Colonic mucosa (tissue), 4 donors: Measurements from ENCODE around the gene PTBP3. TPM values are rescaled to one million over a fixed set of nuclear protein-coding genes. Genes with fewer than 3 reads are reported as not detected.

Experiments
- DNase-seq: peaks from one replicate; pipeline ENCODE4 v3.0.0-alpha.2; 2020
- H3K27ac ChIP-seq: fragments of 200-600 bp; one replicate; pipeline ENCODE4 v1.8.0; 2021
- H3K27me3 ChIP-seq: fragments of 200-600 bp; one replicate; pipeline ENCODE4 v1.8.0; 2021
- H3K36me3 ChIP-seq: fragments of 200-600 bp; one replicate; pipeline ENCODE4 v1.8.0; 2021
- H3K4me1 ChIP-seq: fragments of 200-600 bp; one replicate; pipeline ENCODE4 v1.8.0; 2021; ENCODE audit warnings: mild to moderate bottlenecking
- H3K4me3 ChIP-seq: fragments of 200-600 bp; one replicate; pipeline ENCODE4 v1.8.0; 2021
- H3K9ac ChIP-seq, 2 donors: one replicate each; pipeline ENCODE4 v1.7.0; 2013; ENCODE audit warnings: control low read depth in 2 of 2, low read depth in 2 of 2, low read length in 2 of 2
- H3K9me3 ChIP-seq: fragments of 200-600 bp; one replicate; pipeline ENCODE4 v1.8.0; 2021
- CTCF ChIP-seq: fragments of 200-600 bp; IDR thresholded peaks from one replicate; pipeline ENCODE4 v1.8.0; 2022; ENCODE audit warnings: antibody characterized with exemption, mild to moderate bottlenecking
- intact Hi-C: fragments of 100-400 bp; cut with DNase I; formaldehyde crosslinking; loops from one replicate; pipeline ENCODE4 v1.14.1; 2022
- total RNA-seq, 2 donors: library from RNA; stranded (reverse); fragmentation: NEBNext Ultra II Directional in 1 of 2; extraction: Animal tissue kit (Norgen Biotek cat#: 25700) in 1 of 2; gene quantifications; one replicate each; pipeline ENCODE4 v1.2.1, GENCODE V29; 2021
- donor health status: healthy.
- donor health status: DM: no; HTN: no; CAD: no.
- donor health status: DM: no; HTN: no; CAD: no.

Gene PTBP3
- total RNA-seq, 2 donors from 2014 or later, result 137 to 168 TPM

DNA sequence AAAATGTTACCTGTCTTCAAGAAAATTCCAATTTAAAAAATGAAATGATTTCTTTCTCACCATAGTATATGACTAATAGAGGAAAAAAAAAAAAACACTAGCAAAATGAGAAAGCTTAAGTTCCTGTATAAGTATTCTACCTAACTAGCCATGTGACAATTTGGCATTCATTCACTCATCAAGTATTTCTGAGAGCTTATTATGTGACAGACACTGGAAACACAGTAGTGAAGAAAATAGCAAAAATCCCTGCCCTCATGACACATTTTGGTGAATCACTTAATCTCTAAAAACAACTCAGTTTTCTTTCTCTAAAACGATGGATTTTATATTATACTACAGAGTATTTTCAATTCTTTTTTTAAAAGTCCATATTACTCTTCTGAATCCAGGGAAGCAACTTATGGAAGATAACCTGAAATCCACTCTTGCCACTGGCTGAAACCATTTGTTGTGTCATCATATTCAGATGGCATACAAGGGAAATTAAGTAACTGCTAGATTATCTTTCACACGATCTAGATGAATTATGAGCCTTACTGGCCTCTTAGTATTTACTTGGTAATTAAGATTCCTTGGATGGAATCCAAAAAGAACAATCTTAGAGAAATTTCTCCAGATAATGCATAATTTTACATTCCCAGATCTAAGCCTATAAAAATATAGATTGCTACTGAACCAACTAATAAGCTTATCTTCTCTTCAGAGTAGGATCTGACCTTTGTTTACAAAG is 5.5 kb downstream of the PTBP3 start:
- intact Hi-C loops, result no loop called here
- DNase-seq, result no peak
- no peaks in the 10 kb centered on the region for H3K36me3 ChIP-seq
- H3K27me3 ChIP-seq, result no peaks in the 10 kb centered on the region
- H3K4me1 ChIP-seq, result peaks cover 9% of the 10 kb centered on the region
- no peaks in the 10 kb centered on the region for H3K9me3 ChIP-seq
- no peak overlapping the region for H3K4me3 ChIP-seq
- TF ChIP-seq CTCF, result no peak
- no peak overlapping the region for H3K27ac ChIP-seq
- no peak overlapping the region for H3K9ac ChIP-seq

DNA sequence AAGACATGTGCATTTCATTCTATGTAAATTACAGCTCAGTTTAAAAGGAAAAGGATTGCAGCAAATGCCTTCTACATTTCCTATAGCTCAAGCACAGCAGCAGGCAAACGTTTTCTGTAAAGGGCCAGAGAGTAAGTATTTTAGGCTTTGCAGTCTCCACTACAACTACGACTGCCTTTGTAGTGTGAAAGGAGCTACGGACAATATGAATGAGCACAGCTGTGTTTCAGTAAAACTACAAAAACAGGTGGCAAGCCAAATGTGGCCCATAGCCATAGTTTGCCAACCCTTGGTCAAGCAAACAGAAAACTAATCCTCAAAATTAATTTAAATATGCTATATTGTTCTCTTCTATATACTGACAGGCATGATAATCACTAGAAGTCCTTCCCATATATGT is 7.2 kb downstream of the PTBP3 start:
- Histone ChIP-seq H3K27me3 (no peaks in the 10 kb centered on the region), H3K4me3 (no peak overlapping the region), H3K9me3 (no peaks in the 10 kb centered on the region), H3K4me1 (peaks cover 9% of the 10 kb centered on the region), H3K9ac (no peak overlapping the region), H3K27ac (no peak overlapping the region), H3K36me3 (no peaks in the 10 kb centered on the region)
- no peak for DNase-seq
- TF ChIP-seq CTCF, result no peak
- intact Hi-C loops, result no loop called here

DNA sequence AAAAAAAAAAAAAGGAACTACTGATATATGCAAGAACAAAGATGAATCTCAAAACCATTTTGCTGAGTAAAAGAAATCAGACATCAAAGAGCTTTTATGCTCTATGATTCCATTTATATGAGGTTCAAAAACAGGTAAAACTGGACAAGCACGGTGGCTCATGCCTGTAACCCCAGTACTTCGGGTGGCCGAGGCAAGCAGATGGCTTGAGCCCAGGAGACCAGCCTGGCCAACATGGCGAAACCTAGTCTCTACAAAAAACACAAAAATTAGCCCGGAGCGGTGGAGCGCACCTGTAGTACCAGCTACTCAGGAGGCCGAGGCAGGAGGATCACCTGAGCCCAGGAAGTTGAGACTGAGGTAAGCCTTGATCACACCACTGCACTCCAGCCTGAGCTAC is 7.8 kb downstream of the PTBP3 start:
- Histone ChIP-seq H3K36me3 (no peaks in the 10 kb centered on the region), H3K4me1 (peaks cover 9% of the 10 kb centered on the region), H3K4me3 (no peak overlapping the region), H3K9ac (no peak overlapping the region), H3K27me3 (no peaks in the 10 kb centered on the region), H3K9me3 (no peaks in the 10 kb centered on the region), H3K27ac (no peak overlapping the region)
- intact Hi-C loops, result no loop called here
- DNase-seq, result no peak
- no peak for TF ChIP-seq CTCF

GRCh38 chr9:112325127-112325526 is 8.3 kb downstream of the PTBP3 start:
- Histone ChIP-seq H3K36me3 (no peaks in the 10 kb centered on the region), H3K9me3 (no peaks in the 10 kb centered on the region), H3K27ac (no peak overlapping the region), H3K9ac (no peak overlapping the region), H3K4me3 (no peak overlapping the region), H3K27me3 (no peaks in the 10 kb centered on the region), H3K4me1 (peaks cover 9% of the 10 kb centered on the region)
- no peak for TF ChIP-seq CTCF
- intact Hi-C loops, result no loop called here
- no peak for DNase-seq

DNA sequence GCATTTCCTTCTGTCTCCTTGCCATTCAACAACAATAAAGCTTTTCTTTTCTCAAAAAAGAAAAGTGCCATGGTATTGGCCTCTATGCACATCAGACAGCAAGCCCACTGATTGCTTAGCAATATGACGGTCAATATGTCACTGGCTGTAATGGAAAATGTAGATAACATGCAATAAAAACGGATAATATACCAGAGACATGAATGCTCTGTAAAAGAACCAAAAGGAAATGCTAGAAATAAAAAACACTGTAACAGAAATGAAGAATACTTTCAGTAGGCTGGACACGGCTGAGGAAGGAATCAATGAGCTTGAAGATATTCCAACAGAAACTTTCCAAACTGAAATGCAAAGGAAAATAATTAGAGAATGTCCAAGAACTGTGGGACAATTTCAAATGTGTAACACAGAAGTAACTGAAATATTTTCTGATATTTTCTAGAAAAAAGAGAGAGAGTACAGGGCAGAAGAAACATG is 10.0 kb downstream of the PTBP3 start:
- no peak overlapping the region for H3K9ac ChIP-seq
- H3K9me3 ChIP-seq, result no peaks in the 10 kb centered on the region
- no peak overlapping the region for H3K4me3 ChIP-seq
- DNase-seq, result no peak
- peak overlapping the region; percentile 15 for H3K27ac ChIP-seq
- H3K27me3 ChIP-seq, result no peaks in the 10 kb centered on the region
- TF ChIP-seq CTCF, result no peak
- peaks cover 9% of the 10 kb centered on the region for H3K4me1 ChIP-seq
- intact Hi-C loops, result no loop called here
- H3K36me3 ChIP-seq, result no peaks in the 10 kb centered on the region
